ENCODE results near the gene SLBP. TPM values are rescaled to one million over a fixed set of nuclear protein-coding genes. Genes with fewer than 3 reads are reported as not detected.

The SLBP gene
- polyA plus RNA-seq, 4 donors, result 25.5 to 38.4 (median 27.9) TPM

GRCh38 chr4:1751155-1751918 is 39.2 kb upstream of the SLBP start:
- WGBS, 3 donors, result 74 to 88% (median 79%) methylated on average over 23 to 31 of the region's 31 CpGs
- H3K27me3 ChIP-seq (ENCODE audit: control insufficient read depth in 3 of 3, insufficient read depth in 3 of 3, low read length in 3 of 3), result no peaks in the 10 kb centered on the region
- peaks cover 0 to 38% (median 0%) of the 10 kb centered on the region in 3 donors for H3K4me1 ChIP-seq (ENCODE audit: control insufficient read depth in 3 of 3, insufficient read depth in 2 of 3, low read depth in 1 of 3, low read length in 2 of 3)
- H3K36me3 ChIP-seq (ENCODE audit: control insufficient read depth in 3 of 3, insufficient read depth in 2 of 3, low read depth in 1 of 3, low read length in 3 of 3), result no peaks in the 10 kb centered on the region
- H3K4me3 ChIP-seq (ENCODE audit: low read depth in 1 of 3, low read length in 3 of 3), result no peak overlapping the region
- DNase-seq, result no peak
- H3K27ac ChIP-seq (ENCODE audit: low read depth in 1 of 3, low read length in 2 of 3), result no peak overlapping the region
- H3K9me3 ChIP-seq (ENCODE audit: control insufficient read depth in 2 of 2, insufficient read depth in 1 of 2, low read depth in 1 of 2, low read length in 1 of 2), result peaks cover 0 to 6% of the 10 kb centered on the region in 2 donors
- FAIRE-seq, result no peak

DNA sequence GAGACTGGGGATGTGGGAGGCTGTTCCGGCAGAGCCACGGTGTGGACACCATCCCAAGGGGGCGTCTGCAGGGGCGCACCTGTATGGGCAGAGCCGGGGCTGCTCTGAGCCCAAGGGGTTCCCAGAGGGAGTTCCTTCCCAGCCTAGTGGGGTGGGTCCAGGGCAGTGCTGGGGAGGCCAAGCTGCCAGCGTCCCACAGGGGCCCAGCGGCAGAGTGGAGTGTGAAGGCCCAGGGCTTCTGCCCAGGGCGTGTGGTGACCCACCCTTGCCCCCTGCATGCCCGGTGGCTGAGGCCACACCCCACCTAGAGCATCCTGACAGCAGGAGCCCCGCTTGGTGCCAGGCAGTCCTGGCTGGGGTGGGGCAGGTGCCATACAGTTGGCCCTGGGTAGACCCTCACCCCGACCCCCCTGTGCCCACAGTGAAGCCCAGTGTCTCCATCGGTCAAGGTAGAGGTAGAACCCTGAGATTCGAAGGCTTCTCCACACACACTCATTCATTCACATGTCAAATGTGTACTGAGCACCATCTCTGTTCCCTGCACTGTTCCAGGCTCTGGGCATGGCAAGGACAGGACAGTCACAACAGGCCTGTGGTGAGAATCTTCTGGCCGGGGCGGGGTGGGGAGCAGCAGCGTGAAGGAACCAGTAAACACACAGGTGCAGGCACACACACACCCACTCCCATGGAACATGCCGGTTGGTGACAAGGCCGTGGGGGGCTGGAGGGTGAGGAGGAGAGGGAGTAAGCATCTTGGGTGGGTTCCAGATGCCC is 38.4 kb upstream of the SLBP start:
- no peaks in the 10 kb centered on the region for H3K27me3 ChIP-seq (ENCODE audit: control insufficient read depth in 3 of 3, insufficient read depth in 3 of 3, low read length in 3 of 3)
- FAIRE-seq (no peak), DNase-seq (no peak)
- peaks cover 0 to 3% (median 0%) of the 10 kb centered on the region in 3 donors for H3K36me3 ChIP-seq (ENCODE audit: control insufficient read depth in 3 of 3, insufficient read depth in 2 of 3, low read depth in 1 of 3, low read length in 3 of 3)
- H3K9me3 ChIP-seq (ENCODE audit: control insufficient read depth in 2 of 2, insufficient read depth in 1 of 2, low read depth in 1 of 2, low read length in 1 of 2), result peaks cover 0 to 6% of the 10 kb centered on the region in 2 donors
- 78 to 86% (median 81%) methylated on average over 17 to 18 of the region's 18 CpGs for WGBS, 3 donors
- no peak overlapping the region for H3K4me3 ChIP-seq (ENCODE audit: low read depth in 1 of 3, low read length in 3 of 3)
- peaks cover 0 to 38% (median 0%) of the 10 kb centered on the region in 3 donors for H3K4me1 ChIP-seq (ENCODE audit: control insufficient read depth in 3 of 3, insufficient read depth in 2 of 3, low read depth in 1 of 3, low read length in 2 of 3)
- no peak overlapping the region for H3K27ac ChIP-seq (ENCODE audit: low read depth in 1 of 3, low read length in 2 of 3)

GRCh38 chr4:1749826-1750225 is 37.7 kb upstream of the SLBP start:
- no peak overlapping the region for H3K4me3 ChIP-seq (ENCODE audit: low read depth in 1 of 3, low read length in 3 of 3)
- DNase-seq (no peak), FAIRE-seq (no peak)
- 71 to 76% (median 71%) methylated on average over 13 to 14 of the region's 14 CpGs for WGBS, 3 donors
- H3K27me3 ChIP-seq (ENCODE audit: control insufficient read depth in 3 of 3, insufficient read depth in 3 of 3, low read length in 3 of 3), result no peaks in the 10 kb centered on the region
- H3K27ac ChIP-seq (ENCODE audit: low read depth in 1 of 3, low read length in 2 of 3), result no peak overlapping the region
- H3K4me1 ChIP-seq (ENCODE audit: control insufficient read depth in 3 of 3, insufficient read depth in 2 of 3, low read depth in 1 of 3, low read length in 2 of 3), result peaks cover 0 to 38% (median 0%) of the 10 kb centered on the region in 3 donors
- peaks cover 0 to 7% (median 0%) of the 10 kb centered on the region in 3 donors for H3K36me3 ChIP-seq (ENCODE audit: control insufficient read depth in 3 of 3, insufficient read depth in 2 of 3, low read depth in 1 of 3, low read length in 3 of 3)
- H3K9me3 ChIP-seq (ENCODE audit: control insufficient read depth in 2 of 2, insufficient read depth in 1 of 2, low read depth in 1 of 2, low read length in 1 of 2), result peaks cover 0 to 6% of the 10 kb centered on the region in 2 donors

- FAIRE-seq (no peak), DNase-seq (no peak)
- Histone ChIP-seq H3K27ac (ENCODE audit: low read depth in 1 of 3, low read length in 2 of 3) (no peak overlapping the region), H3K9me3 (ENCODE audit: control insufficient read depth in 2 of 2, insufficient read depth in 1 of 2, low read depth in 1 of 2, low read length in 1 of 2) (peaks cover 0 to 6% of the 10 kb centered on the region in 2 donors), H3K4me1 (ENCODE audit: control insufficient read depth in 3 of 3, insufficient read depth in 2 of 3, low read depth in 1 of 3, low read length in 2 of 3) (peaks cover 0 to 37% (median 0%) of the 10 kb centered on the region in 3 donors), H3K4me3 (ENCODE audit: low read depth in 1 of 3, low read length in 3 of 3) (no peak overlapping the region), H3K36me3 (ENCODE audit: control insufficient read depth in 3 of 3, insufficient read depth in 2 of 3, low read depth in 1 of 3, low read length in 3 of 3) (peaks cover 0 to 11% (median 0%) of the 10 kb centered on the region in 3 donors), H3K27me3 (ENCODE audit: control insufficient read depth in 3 of 3, insufficient read depth in 3 of 3, low read length in 3 of 3) (no peaks in the 10 kb centered on the region)
- 55 to 70% (median 56%) methylated on average over 3 of the region's 3 CpGs for WGBS, 3 donors
These were observed 37.3 kb upstream of the SLBP start for GRCh38 chr4:1749370-1749769.

DNA sequence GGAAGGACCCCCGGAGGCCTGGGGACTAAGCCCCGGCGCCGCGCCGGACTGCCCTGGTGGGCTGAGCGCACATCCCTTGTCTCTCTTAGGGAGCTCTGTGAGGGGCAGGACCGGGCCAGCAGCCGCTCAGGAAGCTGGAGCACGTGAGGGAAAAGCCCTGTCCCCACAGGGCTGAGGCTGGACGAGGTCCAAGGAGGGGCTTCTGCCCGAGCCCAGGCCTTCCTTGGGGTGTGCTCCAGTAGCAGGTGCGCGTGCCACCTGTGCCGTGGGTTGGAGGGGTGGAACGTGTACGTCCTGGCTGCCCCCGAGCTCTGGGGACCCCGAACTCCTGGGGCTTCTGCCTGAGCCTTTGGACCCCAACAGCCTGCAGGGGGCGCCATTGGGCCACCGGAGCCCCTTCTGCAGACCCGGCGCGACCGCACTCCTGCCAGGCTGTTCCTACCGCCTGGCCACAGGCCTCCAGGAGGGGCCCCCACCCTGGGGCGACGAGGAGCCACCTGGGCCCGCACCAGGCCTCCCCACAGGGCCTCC is 36.4 kb upstream of the SLBP start:
- peaks cover 0 to 29% (median 0%) of the 10 kb centered on the region in 3 donors for H3K4me1 ChIP-seq (ENCODE audit: control insufficient read depth in 3 of 3, insufficient read depth in 2 of 3, low read depth in 1 of 3, low read length in 2 of 3)
- DNase-seq (peak; percentile 70 to 90), FAIRE-seq (no peak)
- H3K27ac ChIP-seq (ENCODE audit: low read depth in 1 of 3, low read length in 2 of 3), result no peak overlapping the region
- H3K4me3 ChIP-seq (ENCODE audit: low read depth in 1 of 3, low read length in 3 of 3), result no peak overlapping the region
- H3K9me3 ChIP-seq (ENCODE audit: control insufficient read depth in 2 of 2, insufficient read depth in 1 of 2, low read depth in 1 of 2, low read length in 1 of 2), result peaks cover 0 to 6% of the 10 kb centered on the region in 2 donors
- WGBS, 3 donors, result 3 to 15% (median 5%) methylated on average over 14 to 29 of the region's 29 CpGs
- H3K27me3 ChIP-seq (ENCODE audit: control insufficient read depth in 3 of 3, insufficient read depth in 3 of 3, low read length in 3 of 3), result no peaks in the 10 kb centered on the region
- H3K36me3 ChIP-seq (ENCODE audit: control insufficient read depth in 3 of 3, insufficient read depth in 2 of 3, low read depth in 1 of 3, low read length in 3 of 3), result peaks cover 0 to 20% (median 0%) of the 10 kb centered on the region in 3 donors

DNA sequence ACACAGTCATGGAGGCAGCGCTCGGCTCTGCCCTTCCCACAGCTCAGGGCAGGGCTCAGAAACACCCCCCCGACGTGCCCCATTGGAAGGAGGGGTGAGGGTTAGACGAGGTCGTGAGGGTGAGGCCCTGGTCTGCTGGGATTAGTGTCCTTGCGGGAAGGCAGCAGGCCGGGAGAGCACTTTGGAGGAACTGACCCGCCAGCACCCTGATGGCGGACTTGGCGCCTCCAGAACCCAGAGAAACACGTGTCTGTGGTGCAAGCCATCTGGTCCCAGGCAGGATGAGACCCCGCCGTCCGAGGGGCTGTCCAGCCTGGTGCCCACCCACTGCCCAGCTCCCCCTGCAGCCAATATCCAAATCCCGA is 35.5 kb upstream of the SLBP start:
- no peak overlapping the region for H3K27ac ChIP-seq (ENCODE audit: low read depth in 1 of 3, low read length in 2 of 3)
- 79 to 87% (median 80%) methylated on average over 12 to 16 of the region's 16 CpGs for WGBS, 3 donors

GRCh38 chr4:1746919-1747602 is 34.9 kb upstream of the SLBP start:
- WGBS, 3 donors, result 45 to 76% (median 50%) methylated on average over 27 to 33 of the region's 33 CpGs
- Histone ChIP-seq H3K27ac (ENCODE audit: low read depth in 1 of 3, low read length in 2 of 3) (no peak overlapping the region), H3K4me3 (ENCODE audit: low read depth in 1 of 3, low read length in 3 of 3) (no peak overlapping the region), H3K9me3 (ENCODE audit: control insufficient read depth in 2 of 2, insufficient read depth in 1 of 2, low read depth in 1 of 2, low read length in 1 of 2) (peaks cover 0 to 6% of the 10 kb centered on the region in 2 donors), H3K4me1 (ENCODE audit: control insufficient read depth in 3 of 3, insufficient read depth in 2 of 3, low read depth in 1 of 3, low read length in 2 of 3) (peaks cover 0 to 14% (median 0%) of the 10 kb centered on the region in 3 donors), H3K36me3 (ENCODE audit: control insufficient read depth in 3 of 3, insufficient read depth in 2 of 3, low read depth in 1 of 3, low read length in 3 of 3) (peaks cover 0 to 26% (median 0%) of the 10 kb centered on the region in 3 donors), H3K27me3 (ENCODE audit: control insufficient read depth in 3 of 3, insufficient read depth in 3 of 3, low read length in 3 of 3) (no peaks in the 10 kb centered on the region)
- DNase-seq (no peak), FAIRE-seq (no peak)

More for the DNA sequence above, 35.5 kb upstream of the SLBP start:
- Histone ChIP-seq H3K27me3 (ENCODE audit: control insufficient read depth in 3 of 3, insufficient read depth in 3 of 3, low read length in 3 of 3) (no peaks in the 10 kb centered on the region), H3K9me3 (ENCODE audit: control insufficient read depth in 2 of 2, insufficient read depth in 1 of 2, low read depth in 1 of 2, low read length in 1 of 2) (peaks cover 0 to 6% of the 10 kb centered on the region in 2 donors), H3K4me3 (ENCODE audit: low read depth in 1 of 3, low read length in 3 of 3) (no peak overlapping the region), H3K36me3 (ENCODE audit: control insufficient read depth in 3 of 3, insufficient read depth in 2 of 3, low read depth in 1 of 3, low read length in 3 of 3) (peaks cover 0 to 21% (median 0%) of the 10 kb centered on the region in 3 donors), H3K4me1 (ENCODE audit: control insufficient read depth in 3 of 3, insufficient read depth in 2 of 3, low read depth in 1 of 3, low read length in 2 of 3) (peaks cover 0 to 20% (median 0%) of the 10 kb centered on the region in 3 donors)
- no peak for DNase-seq
- FAIRE-seq, result no peak

- FAIRE-seq (no peak), DNase-seq (peak; percentile 46 to 80)
- H3K9me3 ChIP-seq (ENCODE audit: control insufficient read depth in 2 of 2, insufficient read depth in 1 of 2, low read depth in 1 of 2, low read length in 1 of 2), result peaks cover 0 to 6% of the 10 kb centered on the region in 2 donors
- H3K36me3 ChIP-seq (ENCODE audit: control insufficient read depth in 3 of 3, insufficient read depth in 2 of 3, low read depth in 1 of 3, low read length in 3 of 3), result peaks cover 0 to 32% (median 2%) of the 10 kb centered on the region in 3 donors
- 13 to 23% (median 18%) methylated on average over 13 to 17 of the region's 17 CpGs for WGBS, 3 donors
- H3K27ac ChIP-seq (ENCODE audit: low read depth in 1 of 3, low read length in 2 of 3), result no peak overlapping the region
- no peaks in the 10 kb centered on the region for H3K27me3 ChIP-seq (ENCODE audit: control insufficient read depth in 3 of 3, insufficient read depth in 3 of 3, low read length in 3 of 3)
- H3K4me3 ChIP-seq (ENCODE audit: low read depth in 1 of 3, low read length in 3 of 3), result no peak overlapping the region
- H3K4me1 ChIP-seq (ENCODE audit: control insufficient read depth in 3 of 3, insufficient read depth in 2 of 3, low read depth in 1 of 3, low read length in 2 of 3), result peaks cover 0 to 6% (median 0%) of the 10 kb centered on the region in 3 donors
These were observed 34.2 kb upstream of the SLBP start for GRCh38 chr4:1746265-1746691.
